HFFc6 (cell line): ENCODE results near the gene IRF3. TPM values are rescaled to one million over a fixed set of nuclear protein-coding genes. Genes with fewer than 3 reads are reported as not detected.
A peak's percentile ranks its signal among the peaks of the same experiment; 100 is the strongest.

Experiments
- DNase-seq: peaks from one replicate; pipeline ENCODE4 v3.0.0-alpha.2; 2018
- H3K27ac Mint-ChIP-seq: 2 replicates; pipeline ENCODE4 v1.8.0; 2020; ENCODE audit warnings: mild to moderate bottlenecking, mixed read lengths
- H3K27me3 Mint-ChIP-seq: 2 replicates; pipeline ENCODE4 v1.8.0; 2021; ENCODE audit warnings: mild to moderate bottlenecking, moderate library complexity, mixed read lengths; ENCODE audit not compliant: insufficient read depth
- H3K36me3 Mint-ChIP-seq: 2 replicates; pipeline ENCODE4 v1.8.0; 2021; ENCODE audit warnings: low read depth, mixed read lengths
- H3K4me1 Mint-ChIP-seq: 2 replicates; pipeline ENCODE4 v1.8.0; 2020; ENCODE audit warnings: low read depth, mixed read lengths
- H3K4me3 Mint-ChIP-seq: 2 replicates; pipeline ENCODE4 v1.8.0; 2020; ENCODE audit warnings: mild to moderate bottlenecking, moderate library complexity, mixed read lengths
- H3K9me3 Mint-ChIP-seq: 2 replicates; pipeline ENCODE4 v1.8.0; 2020; ENCODE audit warnings: mild to moderate bottlenecking, mixed read lengths
- total RNA-seq, 6 experiments: library from RNA; stranded (reverse); fragmentation: NEBNext Ultra II Directional; extraction: Animal tissue kit (Norgen Biotek cat#: 25700); gene quantifications; 2 replicates in 1 of 6; 3 replicates in 5 of 6; pipeline ENCODE4 v1.2.3, GENCODE V29; 2021
- TF ChIP-seq, protein P1 (sequence below): fragments of 200-600 bp; sonication (generic); IDR thresholded peaks from 2 replicates; pipeline ENCODE4 v1.5.0; 2021; ENCODE audit warnings: antibody characterized with exemption, mild to moderate bottlenecking

Gene IRF3
- total RNA-seq, 6 experiments from 2014 or later = 55.5 to 72.8 (median 58.7) TPM

DNA sequence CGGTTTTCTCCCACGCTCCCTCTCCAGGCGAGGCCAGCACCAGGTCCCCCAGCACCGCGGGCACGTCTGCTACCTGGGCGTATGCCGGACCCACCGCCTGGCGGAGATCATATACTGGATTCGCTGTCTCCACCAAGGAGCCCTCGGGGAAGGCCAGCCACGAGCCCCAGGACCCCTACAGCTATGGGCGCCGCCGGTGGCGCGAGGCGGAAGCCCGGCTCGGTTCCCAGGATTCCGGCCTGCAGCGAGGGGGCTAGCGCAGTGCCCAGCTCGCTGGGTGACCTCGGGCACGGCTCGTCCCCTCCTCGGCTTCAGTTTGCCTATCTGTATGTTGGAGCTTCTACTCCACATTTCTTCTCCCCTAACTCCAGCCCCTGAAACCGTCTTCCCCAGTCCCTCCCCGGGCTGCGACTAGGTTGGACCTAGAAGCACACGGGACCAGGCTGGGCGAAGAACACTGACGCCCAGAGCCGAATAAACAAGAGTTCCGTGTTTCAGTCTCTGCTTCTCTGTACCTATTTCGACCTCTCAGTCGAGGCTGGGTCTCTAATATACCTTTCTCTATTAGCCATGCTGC lies 24.5 kb upstream of the IRF3 start:
- peak overlapping the region; percentile 91 for H3K4me3 Mint-ChIP-seq
- TF ChIP-seq, protein P1, sequence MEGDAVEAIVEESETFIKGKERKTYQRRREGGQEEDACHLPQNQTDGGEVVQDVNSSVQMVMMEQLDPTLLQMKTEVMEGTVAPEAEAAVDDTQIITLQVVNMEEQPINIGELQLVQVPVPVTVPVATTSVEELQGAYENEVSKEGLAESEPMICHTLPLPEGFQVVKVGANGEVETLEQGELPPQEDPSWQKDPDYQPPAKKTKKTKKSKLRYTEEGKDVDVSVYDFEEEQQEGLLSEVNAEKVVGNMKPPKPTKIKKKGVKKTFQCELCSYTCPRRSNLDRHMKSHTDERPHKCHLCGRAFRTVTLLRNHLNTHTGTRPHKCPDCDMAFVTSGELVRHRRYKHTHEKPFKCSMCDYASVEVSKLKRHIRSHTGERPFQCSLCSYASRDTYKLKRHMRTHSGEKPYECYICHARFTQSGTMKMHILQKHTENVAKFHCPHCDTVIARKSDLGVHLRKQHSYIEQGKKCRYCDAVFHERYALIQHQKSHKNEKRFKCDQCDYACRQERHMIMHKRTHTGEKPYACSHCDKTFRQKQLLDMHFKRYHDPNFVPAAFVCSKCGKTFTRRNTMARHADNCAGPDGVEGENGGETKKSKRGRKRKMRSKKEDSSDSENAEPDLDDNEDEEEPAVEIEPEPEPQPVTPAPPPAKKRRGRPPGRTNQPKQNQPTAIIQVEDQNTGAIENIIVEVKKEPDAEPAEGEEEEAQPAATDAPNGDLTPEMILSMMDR = peak; percentile 46
- H3K27me3 Mint-ChIP-seq = peaks cover 10% of the 10 kb centered on the region
- H3K4me1 Mint-ChIP-seq = peaks cover 22% of the 10 kb centered on the region
- peak overlapping the region; percentile 81 for H3K27ac Mint-ChIP-seq
- no peaks in the 10 kb centered on the region; the same call in 1 of the 2 replicates for H3K9me3 Mint-ChIP-seq
- no peak for DNase-seq
- H3K36me3 Mint-ChIP-seq = peaks cover 13% of the 10 kb centered on the region

DNA sequence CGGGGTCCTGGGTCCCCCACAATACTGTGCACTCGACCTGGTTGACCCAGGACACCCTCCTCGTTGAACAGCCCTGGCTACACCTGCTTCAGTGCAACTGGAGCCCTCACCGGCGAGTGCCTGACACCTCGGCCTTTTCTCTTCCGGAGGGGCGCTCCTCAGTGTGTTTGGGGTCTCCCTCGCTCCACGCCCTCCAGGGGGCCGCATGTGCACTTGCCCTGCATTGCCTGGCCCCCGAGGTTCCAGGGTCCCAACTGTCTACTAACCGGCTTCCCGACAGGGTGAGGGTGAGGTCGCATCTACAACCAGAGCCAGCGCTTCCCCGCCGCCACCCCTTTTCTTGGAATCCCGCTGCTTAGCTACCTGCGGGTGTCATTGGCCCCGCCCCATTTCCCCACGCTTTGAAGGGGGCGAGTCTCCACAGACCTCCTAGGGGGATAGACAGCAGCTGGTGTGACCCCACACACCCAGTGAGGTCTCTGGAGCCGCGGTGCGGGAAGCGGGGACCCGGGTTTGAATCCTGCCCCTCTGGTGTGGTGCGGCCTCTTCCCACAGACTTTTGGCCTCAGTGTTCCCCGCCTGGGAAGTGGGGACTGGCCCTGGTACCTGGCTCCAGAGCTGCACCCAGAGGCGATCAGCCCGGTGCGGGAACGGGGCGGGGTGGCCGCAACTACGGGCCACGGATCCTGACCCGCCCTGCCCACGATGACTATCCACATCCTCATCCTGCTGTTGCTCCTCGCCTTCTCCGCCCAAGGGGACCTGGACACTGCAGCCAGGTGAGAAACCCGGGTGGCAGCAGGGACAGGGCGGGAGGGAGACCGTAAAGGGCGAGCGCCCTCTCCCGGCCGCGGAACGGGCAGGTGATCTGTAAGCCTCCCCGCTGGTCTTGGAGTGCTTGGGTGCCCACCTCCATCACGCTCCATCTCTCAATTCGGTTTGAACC lies 23.7 kb upstream of the IRF3 start, which contains the start of gene ADM5:
ADM5 (plus strand) TSS at position 462 of the 946 bp plus-strand sequence; CDS start at position 706, 244 bp downstream.
- DNase-seq = no peak
- peak within 1 kb of the TSS; percentile 81 for H3K27ac Mint-ChIP-seq

DNA sequence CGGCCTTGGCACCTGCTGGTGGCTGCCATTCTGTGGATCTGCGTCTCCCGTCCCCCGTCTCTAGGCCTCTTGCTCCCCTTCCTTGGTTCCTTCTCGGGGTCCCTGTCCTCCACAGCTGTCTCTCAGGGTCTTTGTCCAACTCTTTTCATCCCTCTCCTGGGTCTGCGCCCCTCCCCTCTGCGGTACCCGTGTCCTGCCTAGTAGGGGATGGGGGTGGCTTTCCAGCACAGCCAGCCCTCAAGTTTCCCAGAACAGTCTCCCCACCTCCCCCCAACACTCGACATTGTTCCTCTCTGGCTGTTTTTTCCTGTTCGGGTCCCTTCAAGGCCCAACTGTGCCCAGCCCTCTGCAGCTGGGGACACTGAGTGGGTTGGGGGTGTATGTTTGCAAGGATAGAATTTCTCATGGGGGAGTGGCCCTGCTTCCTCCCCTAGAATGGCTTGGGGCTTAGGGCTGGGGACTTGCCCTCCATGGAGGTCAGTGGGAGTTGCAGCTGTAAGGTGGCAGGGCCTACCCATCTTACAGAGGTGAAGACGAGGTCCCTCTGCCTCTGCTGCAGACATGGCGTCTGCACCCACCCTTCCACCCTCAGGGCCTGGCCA lies 23.0 kb upstream of the IRF3 start:
- peaks cover 22% of the 10 kb centered on the region for H3K4me1 Mint-ChIP-seq
- H3K27me3 Mint-ChIP-seq = peaks cover 12% of the 10 kb centered on the region
- no peak overlapping the region for H3K4me3 Mint-ChIP-seq
- no peaks in the 10 kb centered on the region; the same call in 1 of the 2 replicates for H3K9me3 Mint-ChIP-seq
- DNase-seq = no peak
- peaks cover 10% of the 10 kb centered on the region for H3K36me3 Mint-ChIP-seq
- TF ChIP-seq, protein P1 = no peak
- no peak overlapping the region for H3K27ac Mint-ChIP-seq

More for the DNA sequence above, 23.7 kb upstream of the IRF3 start, which contains the start of gene ADM5:
- Mint-ChIP-seq H3K9me3 (no peaks in the 10 kb centered on the region; the same call in 1 of the 2 replicates), H3K36me3 (peaks cover 15% of the 10 kb centered on the region), H3K4me1 (peaks cover 22% of the 10 kb centered on the region), H3K27me3 (peaks cover 10% of the 10 kb centered on the region), H3K4me3 (peak within 1 kb of the TSS; percentile 91)
- TF ChIP-seq, protein P1 = peak; percentile 78

DNA sequence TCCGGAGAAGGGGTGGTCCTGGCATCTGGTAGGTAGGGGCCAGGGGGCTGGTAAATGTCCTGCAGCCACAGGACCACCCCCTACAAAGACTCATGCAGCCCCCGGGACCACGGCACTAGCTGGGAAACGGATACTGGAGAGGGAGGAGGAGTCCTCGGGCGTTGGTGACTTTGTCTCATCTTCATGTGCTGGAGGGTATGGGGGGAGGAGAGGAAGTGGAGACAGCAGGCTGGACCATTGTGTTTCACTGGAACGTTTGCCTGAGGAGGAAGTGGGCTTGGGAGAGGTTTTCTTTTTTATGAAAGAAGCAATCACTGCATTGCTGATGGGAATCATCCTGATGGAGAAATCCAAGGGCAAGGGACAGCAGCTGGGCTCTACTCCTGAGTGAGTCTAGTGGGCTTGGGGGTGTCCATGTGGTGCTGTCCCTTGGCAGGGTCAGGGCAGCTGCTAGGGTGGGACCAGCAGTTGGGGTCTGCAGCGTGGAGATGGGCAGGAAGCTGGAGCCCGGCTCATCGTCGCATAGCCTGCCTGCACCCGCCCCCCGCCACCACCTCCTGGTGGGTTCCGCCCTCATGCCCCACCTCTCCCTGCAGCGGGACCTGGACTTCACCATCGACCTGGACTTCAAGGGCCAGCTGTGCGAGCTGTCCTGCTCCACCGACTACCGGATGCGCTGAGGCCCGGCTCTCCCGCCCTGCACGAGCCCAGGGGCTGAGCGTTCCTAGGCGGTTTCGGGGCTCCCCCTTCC lies 22.1 kb upstream of the IRF3 start:
- H3K4me1 Mint-ChIP-seq = peaks cover 22% of the 10 kb centered on the region
- H3K27me3 Mint-ChIP-seq = peaks cover 12% of the 10 kb centered on the region
- no peak for DNase-seq
- peak overlapping the region; percentile 51 for H3K27ac Mint-ChIP-seq
- TF ChIP-seq, protein P1 = no peak
- peaks cover 10% of the 10 kb centered on the region for H3K36me3 Mint-ChIP-seq
- no peak overlapping the region for H3K4me3 Mint-ChIP-seq
- no peaks in the 10 kb centered on the region; the same call in 1 of the 2 replicates for H3K9me3 Mint-ChIP-seq

DNA sequence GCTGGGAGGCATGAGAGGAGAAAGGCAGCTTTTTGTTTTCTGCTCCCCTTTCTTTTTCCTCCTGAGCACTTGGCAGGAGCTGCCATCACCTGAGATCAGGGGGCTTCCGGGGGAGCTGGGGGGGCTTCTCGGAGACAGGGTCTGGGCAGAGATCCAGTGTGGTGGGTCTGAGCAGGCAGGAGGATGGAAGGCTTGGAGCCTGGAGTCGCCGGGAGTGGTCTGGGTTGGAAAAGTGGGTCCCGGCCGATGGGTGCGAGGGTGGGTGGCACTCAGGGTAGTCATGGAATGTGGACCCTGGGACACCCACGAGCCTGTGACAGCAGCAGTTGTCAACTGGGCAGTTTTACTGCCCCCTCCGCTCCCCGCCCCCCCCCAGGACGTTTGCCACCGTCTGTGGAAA lies 21.5 kb upstream of the IRF3 start:
- peaks cover 12% of the 10 kb centered on the region for H3K27me3 Mint-ChIP-seq
- TF ChIP-seq, protein P1 = no peak
- no peaks in the 10 kb centered on the region; the same call in 1 of the 2 replicates for H3K9me3 Mint-ChIP-seq
- peaks cover 10% of the 10 kb centered on the region for H3K36me3 Mint-ChIP-seq
- no peak overlapping the region for H3K4me3 Mint-ChIP-seq
- DNase-seq = no peak
- H3K4me1 Mint-ChIP-seq = peaks cover 22% of the 10 kb centered on the region
- H3K27ac Mint-ChIP-seq = no peak overlapping the region; the same call in 1 of the 2 replicates
